Endothelial cell of umbilical vein (primary cell): ENCODE results near the gene ZNF106. TPM values are rescaled to one million over a fixed set of nuclear protein-coding genes. Genes with fewer than 3 reads are reported as not detected.

Source experiments
- BruUV-seq: library from RNA; stranded (reverse); fragments of 400-500 nt; replicated peaks from 2 replicates; lab custom pipeline; 2021; lab: Mats Ljungman, UMichigan
- CTCF ChIA-PET: fragments of 300-600, 350-600 bp; sonication (Branson Sonifier 250); formaldehyde crosslinking; loops from one replicate; lab custom pipeline; 2021; ENCODE audit warnings: antibody characterized with exemption, inconsistent platforms; lab: Charles Lee
- POLR2A ChIA-PET: fragments of 300-600, 350-600 bp; sonication (Branson Sonifier 250); formaldehyde crosslinking; loops from one replicate; lab custom pipeline; 2021; ENCODE audit warnings: antibody characterized with exemption, inconsistent platforms; lab: Charles Lee
- DNase-seq: peaks from one replicate; pipeline ENCODE4 v3.0.0-alpha.2; 2011; ENCODE audit warnings: low read depth, low spot score
- FAIRE-seq: peaks from 2 replicates; lab custom pipeline; 2011; peaks lifted over from hg19 to GRCh38; lab: Jason Lieb, UNC
- H2AFZ ChIP-seq: 2 replicates; pipeline ENCODE4 v1.6.0; 2012; ENCODE audit warnings: low read depth, low read length, control low read depth, inconsistent platforms
- H3K27ac ChIP-seq: 2 replicates; pipeline ENCODE4 v1.5.1; 2011; ENCODE audit warnings: low read depth, mild to moderate bottlenecking, control low read depth, low read length, moderate library complexity; ENCODE audit not compliant: insufficient read depth
- H3K27me3 ChIP-seq, 2 experiments: 2 replicates each; pipeline versions ENCODE4 v1.6.0 to v1.6.1; 2011; ENCODE audit warnings: low read length in 2 of 2, mixed read lengths in 1 of 2; ENCODE audit not compliant: control insufficient read depth in 2 of 2, insufficient read depth in 2 of 2
- H3K36me3 ChIP-seq, 2 experiments: 2 replicates in 1 of 2; 3 replicates in 1 of 2; pipeline ENCODE4 v1.5.1; 2011; ENCODE audit warnings: low read length in 2 of 2, mild to moderate bottlenecking in 1 of 2, moderate library complexity in 1 of 2; ENCODE audit not compliant: control insufficient read depth in 2 of 2, insufficient read depth in 2 of 2; ENCODE audit errors: extremely low read depth in 1 of 2
- H3K4me1 ChIP-seq: 3 replicates; pipeline ENCODE4 v1.5.1; 2011; ENCODE audit warnings: mild to moderate bottlenecking, low read length; ENCODE audit not compliant: control insufficient read depth, insufficient read depth; ENCODE audit errors: extremely low read depth
- H3K4me2 ChIP-seq: 2 replicates; pipeline ENCODE4 v1.6.1; 2011; ENCODE audit warnings: low read length, control low read depth, mixed read lengths; ENCODE audit not compliant: insufficient read depth
- H3K4me3 ChIP-seq, 3 experiments: fragments of 200-600 bp in 1 of 3; sonication (generic), shearing (Covaris generic) in 1 of 3; replicated peaks in 1 of 3; 2 replicates each; pipeline ENCODE4 v1.5.1; 2011 to 2016; ENCODE audit warnings: control low read depth in 3 of 3, low read length in 3 of 3, mild to moderate bottlenecking in 2 of 3, inconsistent platforms in 1 of 3, low read depth in 1 of 3, moderate library complexity in 1 of 3; ENCODE audit not compliant: insufficient read depth in 1 of 3
- H3K79me2 ChIP-seq: 2 replicates; pipeline ENCODE4 v1.6.0; 2012; ENCODE audit warnings: low read length, inconsistent platforms; ENCODE audit not compliant: control insufficient read depth, insufficient read depth
- H3K9ac ChIP-seq: replicated peaks from 2 replicates; pipeline ENCODE3; 2011; ENCODE audit warnings: low read length, control low read depth; ENCODE audit not compliant: insufficient read depth; ENCODE audit errors: extremely low read depth
- H3K9me1 ChIP-seq: replicated peaks from 3 replicates; pipeline ENCODE4 v1.6.0; 2011; ENCODE audit warnings: mild to moderate bottlenecking, low read length; ENCODE audit not compliant: control insufficient read depth, insufficient read depth; ENCODE audit errors: extremely low read depth
- H3K9me3 ChIP-seq: replicated peaks from 2 replicates; pipeline ENCODE4 v1.5.1; 2012; ENCODE audit warnings: low read length, inconsistent platforms; ENCODE audit not compliant: control insufficient read depth, insufficient read depth
- H4K20me1 ChIP-seq: replicated peaks from 2 replicates; pipeline ENCODE3; 2011; ENCODE audit warnings: mild to moderate bottlenecking, low read length; ENCODE audit not compliant: control insufficient read depth, insufficient read depth; ENCODE audit errors: extremely low read depth
- CTCF ChIP-seq, 2 donors: IDR thresholded peaks; 1 replicate in 1 of 2; 2 replicates in 1 of 2; pipeline ENCODE4 v1.5.1; 2011; ENCODE audit warnings: low read length in 2 of 2, mild to moderate bottlenecking in 2 of 2, moderate library complexity in 2 of 2, control low read depth in 1 of 2, inconsistent platforms in 1 of 2, low read depth in 1 of 2; ENCODE audit not compliant: insufficient read depth in 1 of 2; ENCODE audit errors: extremely low read depth in 1 of 2
- EZH2 ChIP-seq: IDR thresholded peaks from 2 replicates; pipeline ENCODE4 v1.6.1; 2012; ENCODE audit warnings: borderline replicate concordance, low read depth, mild to moderate bottlenecking, moderate library complexity, low read length, inconsistent platforms; ENCODE audit not compliant: severe bottlenecking
- FOS ChIP-seq: IDR thresholded peaks from 2 replicates; pipeline ENCODE4 v1.6.1; 2011; ENCODE audit warnings: mild to moderate bottlenecking, low read length, moderate library complexity, borderline replicate concordance; ENCODE audit not compliant: insufficient read depth
- GATA2 ChIP-seq: IDR thresholded peaks from 2 replicates; pipeline ENCODE4 v1.7.0; 2011; ENCODE audit warnings: low read depth, mild to moderate bottlenecking, moderate library complexity, mixed read lengths, low read length; ENCODE audit not compliant: insufficient read length, insufficient read depth
- JUN ChIP-seq: IDR thresholded peaks from 2 replicates; pipeline ENCODE4 v1.6.1; 2011; ENCODE audit warnings: borderline replicate concordance, low read depth; ENCODE audit not compliant: insufficient read length, insufficient read depth
- MYC ChIP-seq: IDR thresholded peaks from one replicate; pipeline ENCODE4 v1.6.1; 2011; ENCODE audit warnings: mild to moderate bottlenecking, low read depth, low read length
- POLR2A ChIP-seq: IDR thresholded peaks from 2 replicates; pipeline ENCODE4 v1.6.1; 2012; ENCODE audit warnings: low read depth, mild to moderate bottlenecking, control low read depth, low read length
- POLR2AphosphoS5 ChIP-seq: IDR thresholded peaks from 2 replicates; pipeline ENCODE4 v1.6.1; 2012; ENCODE audit warnings: low read depth, mild to moderate bottlenecking, control low read depth, low read length, moderate library complexity; ENCODE audit not compliant: insufficient read depth
- dilution Hi-C: fragments of 300-500 bp; cut with MboI; formaldehyde crosslinking; loops from one replicate; pipeline ENCODE4 v1.15.0; 2019; ENCODE audit warnings: low sequenced_read_pairs; ENCODE audit not compliant: extremely low pct_ligation_motif_present
- intact Hi-C: fragments of 100-400 bp; cut with micrococcal nuclease; formaldehyde crosslinking; loops from one replicate; pipeline ENCODE4 v1.10.0; 2022
- polyA plus RNA-seq, 4 experiments: library from polyadenylated mRNA; depleted of rRNA in 3 of 4; stranded (reverse) in 3 of 4; unstranded in 1 of 4; fragments of >200 nt; gene quantifications; 2 replicates each; pipeline versions ENCODE4 v1.2.1 to v1.2.3, GENCODE V29; 2011 to 2012; ENCODE audit warnings: missing spikeins in 1 of 4
- total RNA-seq: library from RNA; stranded (reverse); gene quantifications from 2 replicates; pipeline ENCODE4 v1.2.3, GENCODE V29; 2021
- TF ChIP-seq, protein P1 (sequence below): IDR thresholded peaks from 2 replicates; pipeline ENCODE4 v1.6.1; 2011; ENCODE audit not compliant: insufficient read depth, insufficient read length

The ZNF106 gene
- total and polyA plus RNA-seq, 2 donors (not counting 3 experiments of a cell fraction or from before 2014, with no cell fraction given) = 18.9 to 53.5 TPM

DNA sequence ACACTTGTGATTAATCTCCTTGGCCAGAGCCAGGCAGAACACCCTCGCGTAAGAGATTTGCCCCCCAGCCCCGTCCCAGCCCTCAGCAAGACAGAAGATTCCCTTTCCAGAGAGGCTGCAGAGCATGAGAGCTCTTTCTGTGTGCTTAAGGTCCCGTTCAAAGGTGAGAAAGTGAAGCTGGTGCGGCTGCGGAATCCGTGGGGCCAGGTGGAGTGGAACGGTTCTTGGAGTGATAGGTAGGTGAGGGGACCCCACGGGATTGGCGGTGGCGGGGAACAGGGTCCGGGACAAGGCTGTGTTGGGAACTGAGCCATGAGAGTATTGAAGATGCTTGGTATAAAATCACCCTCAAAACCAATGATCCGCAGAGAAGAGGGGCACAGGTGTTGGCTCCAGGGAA, 96.8 kb downstream of the ZNF106 start:
- no peak overlapping the region for H3K27ac ChIP-seq
- ChIA-PET CTCF (no interaction called here), POLR2A (no interaction called here)
- H3K9ac ChIP-seq = no peak overlapping the region
- H3K4me2 ChIP-seq = no peak overlapping the region
- TF ChIP-seq CTCF (IDR thresholded peaks at IDR 0.05; ENCODE audit: extremely low read depth in 1 of 2, insufficient read depth in 1 of 2, low read depth in 1 of 2, low read length in 2 of 2) (no peak), POLR2A (no peak), JUN (no peak), POLR2AphosphoS5 (no peak), FOS (no peak), EZH2 (no peak), GATA2 (no peak), MYC (no peak)
- TF ChIP-seq, protein P1, sequence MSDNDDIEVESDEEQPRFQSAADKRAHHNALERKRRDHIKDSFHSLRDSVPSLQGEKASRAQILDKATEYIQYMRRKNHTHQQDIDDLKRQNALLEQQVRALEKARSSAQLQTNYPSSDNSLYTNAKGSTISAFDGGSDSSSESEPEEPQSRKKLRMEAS = no peak
- no TSS peak for BruUV-seq
- intact Hi-C loops = no loop called here
- H3K79me2 ChIP-seq = no peaks in the 10 kb centered on the region
- no peaks in the 10 kb centered on the region for H3K4me1 ChIP-seq
- H3K36me3 ChIP-seq = no peaks in the 10 kb centered on the region
- H3K27me3 ChIP-seq = peaks cover 0 to 4% of the 10 kb centered on the region in 2 experiments
- DNase-seq (no peak), FAIRE-seq (no peak)
- no peak overlapping the region for H3K4me3 ChIP-seq
- H4K20me1 ChIP-seq = no peaks in the 10 kb centered on the region
- dilution Hi-C loops = no loop called here
- no peaks in the 10 kb centered on the region for H3K9me3 ChIP-seq
- H3K9me1 ChIP-seq = no peaks in the 10 kb centered on the region
- no peak overlapping the region for H2AFZ ChIP-seq
